DND-41 (cell line): ENCODE measurements around the gene DSC1.

Source experiments
- CTCF ChIP-seq: IDR thresholded peaks from 2 replicates; pipeline ENCODE4 v1.5.1; 2012; ENCODE audit warnings: borderline replicate concordance, low read length, moderate library complexity, mild to moderate bottlenecking; ENCODE audit not compliant: poor library complexity, severe bottlenecking; ENCODE audit errors: extremely low read depth
- EZH2 ChIP-seq: IDR thresholded peaks from 3 replicates; pipeline ENCODE4 v1.6.1; 2012; ENCODE audit warnings: borderline replicate concordance, low read depth, mild to moderate bottlenecking, moderate library complexity, low read length, inconsistent platforms; ENCODE audit not compliant: severe bottlenecking

GRCh38 chr18:31206071-31206470 lies 43.4 kb upstream of the DSC1 start:
- TF ChIP-seq CTCF (no peak), EZH2 (no peak)
